AG08395 (cell line): ENCODE data around the gene DRC1.

ENCODE experiments used
- DNase-seq: peaks from one replicate; pipeline ENCODE4 v3.0.0; 2012; ENCODE audit warnings: mixed read lengths, low spot score

DRC1 gene

DNA sequence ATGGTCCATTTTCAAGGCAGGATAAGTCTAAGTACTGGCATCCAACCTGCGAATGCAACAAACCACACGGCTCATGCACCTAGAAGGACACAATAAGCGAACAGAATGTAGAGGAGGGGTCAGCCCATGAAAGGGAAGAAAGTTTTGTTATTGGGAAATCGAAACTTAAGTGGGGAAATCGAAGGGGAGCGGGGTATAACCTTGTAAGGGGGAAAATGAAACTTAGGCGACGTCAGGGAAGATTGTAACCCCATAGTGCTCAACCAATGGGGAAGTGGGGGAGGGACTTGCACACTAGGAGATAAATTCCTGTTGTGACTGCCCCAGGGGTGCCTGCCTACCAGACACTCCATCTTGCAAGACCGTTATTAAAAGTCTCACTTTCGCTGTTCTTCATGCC lies 91.8 kb downstream of the DRC1 start:
- no peak for DNase-seq

- DNase-seq, result no peak
These were observed 92.5 kb downstream of the DRC1 start for GRCh38 chr2:26494199-26494598.

GRCh38 chr2:26494891-26495290 lies 93.2 kb downstream of the DRC1 start:
- no peak for DNase-seq

- no peak for DNase-seq
These were observed 94.1 kb downstream of the DRC1 start for GRCh38 chr2:26495705-26496297.

DNA sequence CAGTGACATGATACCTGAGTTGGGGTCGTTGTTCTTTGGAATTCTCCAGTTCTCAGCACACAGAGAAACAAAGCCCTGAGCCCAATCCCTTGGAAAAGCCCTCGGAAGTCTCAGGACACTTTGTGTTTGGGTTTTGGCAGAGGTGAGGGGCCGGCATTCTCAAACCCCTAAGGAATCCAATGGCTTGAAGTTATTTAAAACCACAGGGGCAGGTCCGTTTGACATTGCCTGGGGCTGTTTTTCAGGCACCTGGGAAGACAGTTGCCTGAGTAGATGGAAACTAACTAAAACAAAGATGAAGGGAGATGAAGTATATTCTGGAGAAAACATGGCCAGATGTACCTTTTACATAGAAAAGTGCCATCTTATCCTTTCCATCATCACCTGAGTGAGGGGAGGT lies 98.7 kb downstream of the DRC1 start:
- DNase-seq, result no peak

GRCh38 chr2:26503231-26503880 lies 101.6 kb downstream of the DRC1 start:
- peak; percentile 86 for DNase-seq

DNA sequence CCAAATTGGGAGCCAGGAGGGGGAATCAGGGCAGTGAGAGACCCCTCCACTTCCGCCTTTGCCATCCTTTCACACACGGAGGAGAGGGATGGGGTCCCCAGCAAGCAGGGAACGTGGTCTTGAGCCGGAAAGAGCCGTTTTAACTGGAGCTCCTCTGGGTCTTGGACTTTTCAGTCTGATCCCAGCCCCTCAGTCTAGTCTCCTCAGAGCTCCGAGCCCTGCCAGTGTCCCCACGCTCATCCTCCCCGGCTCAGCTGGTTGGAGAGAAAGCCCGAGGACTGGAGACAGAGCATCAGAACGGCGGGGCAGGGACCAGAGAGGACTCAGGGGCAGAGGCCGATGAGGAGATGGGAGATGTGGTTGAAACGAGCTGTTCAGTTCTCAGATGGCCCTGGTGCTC lies 102.3 kb downstream of the DRC1 start:
- DNase-seq, result no peak

DNA sequence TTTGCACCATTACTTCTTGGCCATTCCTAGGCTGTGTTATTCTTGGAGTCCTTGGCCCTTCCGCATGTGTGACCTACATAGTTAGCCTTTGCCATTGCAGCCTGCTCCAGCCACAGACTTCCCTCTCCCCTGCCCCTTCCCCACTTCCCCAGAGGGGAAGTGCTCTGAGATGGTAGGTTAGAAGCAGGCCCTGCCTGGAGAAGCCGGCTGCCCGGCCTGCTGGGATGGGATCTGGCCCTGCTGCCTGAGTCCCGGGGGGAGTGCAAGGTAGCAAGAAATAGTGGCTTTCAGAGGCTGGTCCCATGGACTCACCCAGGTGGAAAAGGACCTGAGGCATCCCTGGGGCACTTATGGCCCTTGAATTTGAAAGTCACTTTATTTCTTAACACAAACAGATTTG lies 104.6 kb downstream of the DRC1 start:
- DNase-seq, result no peak
